Islet precursor cell (in vitro differentiated cells): ENCODE results near the gene FMOD.
"Not testable (repeated sequence)": the region's sequence is repeated elsewhere in the genome, so short reads cannot be mapped to it uniquely, and the experiment has no call there.

ENCODE experiments used
- DNase-seq: peaks from one replicate; pipeline ENCODE4 v3.0.0-alpha.2; 2018

The FMOD gene

GRCh38 chr1:203304919-203305808, 45.8 kb downstream of the FMOD start, which contains the start of gene BTG2:
Gene BTG2 (plus strand): TSS chr1:203305519. CDS start chr1:203305607, 88 bp downstream.
- peak; percentile 96 for DNase-seq

- DNase-seq: no peak
Measured at GRCh38 chr1:203304391-203304918, 46.5 kb downstream of the FMOD start.

GRCh38 chr1:203302894-203303293, 48.0 kb downstream of the FMOD start:
- no peak for DNase-seq

GRCh38 chr1:203302456-203302855, 48.5 kb downstream of the FMOD start:
- no peak for DNase-seq

GRCh38 chr1:203301331-203301668, 49.6 kb downstream of the FMOD start:
- no peak for DNase-seq

- DNase-seq: no peak
Measured at GRCh38 chr1:203300441-203301330, 50.2 kb downstream of the FMOD start.

GRCh38 chr1:203299719-203300429, 51.0 kb downstream of the FMOD start:
- not testable (repeated sequence) for DNase-seq

GRCh38 chr1:203299169-203299568, 51.8 kb downstream of the FMOD start:
- DNase-seq: no peak

GRCh38 chr1:203296460-203297073, 54.4 kb downstream of the FMOD start:
- DNase-seq: no peak

- DNase-seq: no peak
Measured at GRCh38 chr1:203295796-203296195, 55.1 kb downstream of the FMOD start.

- DNase-seq: no peak
Measured at GRCh38 chr1:203291201-203292096, 59.5 kb downstream of the FMOD start.
